Muscle layer of duodenum (tissue), 2 donors: ENCODE results near the gene DAZL.

Source experiments
- H3K27ac ChIP-seq: one replicate; pipeline ENCODE4 v1.7.0; 2013; ENCODE audit warnings: mild to moderate bottlenecking, low read length
- H3K27me3 ChIP-seq: one replicate; pipeline ENCODE4 v1.7.0; 2013; ENCODE audit warnings: low read depth, mild to moderate bottlenecking, control low read depth, low read length
- H3K36me3 ChIP-seq, 2 donors: one replicate each; pipeline ENCODE4 v1.7.0; 2013; ENCODE audit warnings: low read length in 2 of 2, control low read depth in 1 of 2, mild to moderate bottlenecking in 1 of 2; ENCODE audit not compliant: insufficient read depth in 2 of 2, control insufficient read depth in 1 of 2
- H3K4me1 ChIP-seq, 2 donors: one replicate each; pipeline ENCODE4 v1.7.0; 2013; ENCODE audit warnings: low read length in 2 of 2, mild to moderate bottlenecking in 2 of 2, control low read depth in 1 of 2, moderate library complexity in 1 of 2; ENCODE audit not compliant: insufficient read depth in 2 of 2, control insufficient read depth in 1 of 2
- H3K4me3 ChIP-seq, 2 donors: one replicate each; pipeline ENCODE4 v1.7.0; 2013; ENCODE audit warnings: low read length in 2 of 2, low read depth in 1 of 2, mild to moderate bottlenecking in 1 of 2
- H3K9me3 ChIP-seq, 2 donors: one replicate each; pipeline ENCODE4 v1.7.0; 2013; ENCODE audit warnings: low read length in 2 of 2, control low read depth in 1 of 2, mild to moderate bottlenecking in 1 of 2; ENCODE audit not compliant: control insufficient read depth in 1 of 2
- donor health status: healthy.

Gene DAZL

DNA sequence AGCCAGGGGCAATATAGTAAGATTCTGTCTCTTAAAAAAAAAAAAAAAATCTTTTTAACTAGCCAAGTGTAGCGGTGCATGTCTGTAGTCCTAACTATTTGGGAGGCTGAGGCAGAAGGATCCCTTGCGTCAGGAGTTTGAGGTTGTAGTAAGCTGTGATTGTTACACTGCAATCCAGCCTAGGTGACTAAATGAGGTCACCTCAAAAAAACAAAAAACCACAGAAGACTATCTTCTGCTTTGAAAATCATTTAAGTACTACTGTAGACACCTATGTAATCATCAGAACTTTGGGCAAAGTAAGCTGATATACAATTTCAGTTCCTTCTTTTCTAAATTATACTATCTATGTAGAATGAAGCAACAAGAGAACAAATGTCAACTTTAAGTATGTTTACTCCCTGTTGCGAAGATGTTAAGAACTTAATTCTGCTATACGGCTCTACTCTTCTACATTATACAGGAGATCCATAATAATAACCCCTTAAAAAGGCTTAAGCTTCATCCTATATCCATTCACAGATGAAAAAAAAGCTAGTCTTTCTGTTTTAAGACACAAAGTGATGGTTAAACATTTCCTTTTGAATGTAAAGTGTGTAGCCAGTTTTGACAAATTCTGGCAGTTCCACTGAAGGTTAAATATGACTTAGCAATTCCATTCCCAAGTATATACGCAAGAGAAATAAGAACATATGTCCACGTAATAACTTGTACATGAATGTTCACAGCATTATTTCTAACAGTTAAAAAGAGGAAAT, 15.2 kb downstream of the DAZL start:
- Histone ChIP-seq H3K9me3 (no peaks in the 10 kb centered on the region), H3K4me3 (no peak overlapping the region), H3K36me3 (no peaks in the 10 kb centered on the region), H3K4me1 (no peaks in the 10 kb centered on the region), H3K27ac (no peak overlapping the region), H3K27me3 (no peaks in the 10 kb centered on the region)

DNA sequence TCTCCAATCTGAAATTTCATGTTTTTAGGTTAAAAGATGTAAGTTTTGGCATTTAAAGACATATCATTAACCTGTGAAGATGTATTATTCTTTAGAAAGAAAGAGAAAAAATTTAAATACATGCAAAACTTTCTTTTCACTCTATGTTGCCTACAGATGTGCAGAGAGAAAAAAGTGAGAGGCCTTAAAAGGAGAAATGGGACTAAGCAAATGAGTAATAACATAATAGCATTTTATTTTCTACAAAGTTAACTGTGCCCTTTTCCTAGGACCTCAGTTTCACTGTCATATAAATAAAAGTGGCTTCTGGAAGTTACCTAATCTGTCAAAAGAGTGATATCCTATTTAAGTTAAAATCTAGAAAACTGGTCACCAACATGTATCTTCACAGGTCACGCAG, 16.1 kb downstream of the DAZL start:
- Histone ChIP-seq H3K4me1 (no peaks in the 10 kb centered on the region), H3K27ac (no peak overlapping the region), H3K27me3 (no peaks in the 10 kb centered on the region), H3K36me3 (no peaks in the 10 kb centered on the region), H3K9me3 (no peaks in the 10 kb centered on the region), H3K4me3 (no peak overlapping the region)

DNA sequence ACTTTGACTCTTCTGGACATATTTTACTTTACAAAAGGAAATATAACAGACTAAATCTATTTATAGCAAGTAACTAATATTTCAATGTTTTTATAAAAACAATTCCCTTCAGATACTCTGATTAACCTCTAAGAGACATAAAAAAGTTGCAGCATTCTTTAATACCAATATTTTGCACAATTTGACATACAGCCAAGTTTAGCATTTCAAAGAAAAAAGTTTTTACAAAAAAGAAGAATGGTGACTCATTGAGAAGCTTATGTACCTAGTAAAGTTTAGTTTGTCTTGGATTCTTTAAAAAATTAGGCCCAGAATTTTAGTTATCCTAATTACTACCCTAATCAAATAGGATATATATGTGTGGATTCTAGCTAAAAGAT, 17.6 kb downstream of the DAZL start:
- H3K4me3 ChIP-seq = no peak overlapping the region
- H3K27me3 ChIP-seq = no peaks in the 10 kb centered on the region
- H3K36me3 ChIP-seq = no peaks in the 10 kb centered on the region
- no peak overlapping the region for H3K27ac ChIP-seq
- H3K9me3 ChIP-seq = no peaks in the 10 kb centered on the region
- H3K4me1 ChIP-seq = no peaks in the 10 kb centered on the region

DNA sequence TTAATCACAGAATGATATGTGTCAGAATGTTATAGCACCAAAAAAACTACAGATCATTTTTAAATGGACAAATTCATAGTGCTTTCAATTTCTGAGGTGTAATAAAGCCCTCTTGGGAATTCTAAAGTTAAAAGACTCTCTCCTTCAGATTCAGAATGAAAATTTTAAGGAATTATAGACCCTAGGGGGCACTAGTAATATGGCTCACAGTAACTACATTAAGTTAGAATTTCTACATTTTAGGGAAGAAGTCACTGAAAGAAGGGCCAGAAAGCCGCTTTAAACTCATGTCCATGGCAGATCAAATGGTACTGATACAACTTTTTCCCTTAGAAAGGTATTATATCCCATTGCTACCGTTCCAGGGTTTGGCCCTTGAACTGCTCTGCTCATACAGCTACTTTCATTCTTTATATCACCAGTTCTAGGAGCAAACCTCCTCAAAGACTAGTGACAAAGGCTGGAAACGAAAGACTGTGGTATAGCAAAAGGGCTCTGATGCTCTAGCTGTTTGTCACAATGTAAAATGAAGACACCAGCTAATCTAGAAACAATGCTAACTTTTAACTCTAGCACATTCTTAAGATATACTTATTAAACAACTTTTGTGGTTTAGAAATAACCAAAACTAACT, 18.1 kb downstream of the DAZL start:
- Histone ChIP-seq H3K4me1 (no peaks in the 10 kb centered on the region), H3K4me3 (no peak overlapping the region), H3K27ac (no peak overlapping the region), H3K9me3 (no peaks in the 10 kb centered on the region), H3K27me3 (no peaks in the 10 kb centered on the region), H3K36me3 (no peaks in the 10 kb centered on the region)

DNA sequence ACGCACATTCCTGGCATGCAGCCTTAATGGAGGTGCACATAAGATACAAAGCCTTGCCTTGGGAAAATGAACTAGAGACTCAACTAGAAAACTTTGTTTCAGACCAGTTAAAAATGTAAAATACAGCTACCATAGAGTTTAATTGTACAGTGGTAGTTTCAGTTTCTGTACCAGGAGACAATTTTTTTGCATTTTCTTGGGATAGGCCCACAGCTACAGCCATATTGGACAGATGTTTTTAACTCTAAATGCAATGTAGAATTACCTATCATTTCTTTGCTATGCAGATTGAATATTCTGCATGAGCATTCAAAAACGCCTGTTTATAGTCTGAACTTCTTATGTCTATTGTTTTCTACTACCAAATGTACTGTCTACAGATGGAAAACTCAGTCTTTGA, 20.3 kb downstream of the DAZL start:
- no peak overlapping the region for H3K4me3 ChIP-seq
- H3K27ac ChIP-seq = no peak overlapping the region
- no peaks in the 10 kb centered on the region for H3K27me3 ChIP-seq
- no peaks in the 10 kb centered on the region for H3K36me3 ChIP-seq
- H3K4me1 ChIP-seq = no peaks in the 10 kb centered on the region
- H3K9me3 ChIP-seq = no peaks in the 10 kb centered on the region

DNA sequence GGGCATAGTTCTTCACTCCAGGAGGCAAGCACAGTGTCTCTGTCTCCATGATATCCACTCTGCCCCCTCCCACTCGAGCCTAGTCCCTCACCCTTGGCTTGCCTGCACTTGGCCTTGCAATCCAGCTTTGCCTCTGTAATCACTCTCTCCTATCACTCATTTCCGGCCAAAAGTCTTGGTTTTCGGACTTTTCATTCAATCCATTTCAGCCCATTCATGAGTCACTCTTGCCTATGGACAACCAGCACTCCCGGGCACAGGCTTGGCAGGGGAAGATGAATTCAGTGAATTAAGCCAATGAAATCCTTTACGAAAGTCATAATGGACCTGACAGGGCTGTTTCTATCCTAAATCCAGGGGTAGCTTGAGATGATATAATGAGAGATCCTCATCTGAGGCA, 21.7 kb downstream of the DAZL start:
- no peaks in the 10 kb centered on the region for H3K4me1 ChIP-seq
- no peaks in the 10 kb centered on the region for H3K27me3 ChIP-seq
- H3K36me3 ChIP-seq = no peaks in the 10 kb centered on the region
- no peak overlapping the region for H3K27ac ChIP-seq
- no peak overlapping the region for H3K4me3 ChIP-seq
- no peaks in the 10 kb centered on the region for H3K9me3 ChIP-seq

DNA sequence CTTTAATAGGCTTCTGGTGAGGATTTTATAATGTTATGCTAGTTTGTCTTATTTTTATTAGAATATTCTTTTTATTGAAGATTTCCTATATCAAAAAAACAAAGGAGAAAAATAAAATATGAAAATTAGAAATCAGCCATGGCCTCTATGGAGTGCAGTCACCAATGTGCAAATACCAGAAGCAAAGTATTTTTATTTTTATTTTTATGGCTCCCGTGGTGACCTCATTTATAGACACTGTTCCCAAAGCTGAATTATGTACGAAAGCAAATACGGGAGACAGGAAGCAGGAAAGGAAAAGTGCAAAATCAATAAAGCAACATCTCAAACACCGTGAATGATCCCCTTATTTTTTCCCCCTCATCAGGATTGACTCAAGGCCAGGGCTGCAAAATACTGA, 35.1 kb downstream of the DAZL start:
- Histone ChIP-seq H3K27me3 (no peaks in the 10 kb centered on the region), H3K4me3 (no peak overlapping the region), H3K27ac (no peak overlapping the region), H3K4me1 (no peaks in the 10 kb centered on the region), H3K36me3 (no peaks in the 10 kb centered on the region), H3K9me3 (no peaks in the 10 kb centered on the region)

DNA sequence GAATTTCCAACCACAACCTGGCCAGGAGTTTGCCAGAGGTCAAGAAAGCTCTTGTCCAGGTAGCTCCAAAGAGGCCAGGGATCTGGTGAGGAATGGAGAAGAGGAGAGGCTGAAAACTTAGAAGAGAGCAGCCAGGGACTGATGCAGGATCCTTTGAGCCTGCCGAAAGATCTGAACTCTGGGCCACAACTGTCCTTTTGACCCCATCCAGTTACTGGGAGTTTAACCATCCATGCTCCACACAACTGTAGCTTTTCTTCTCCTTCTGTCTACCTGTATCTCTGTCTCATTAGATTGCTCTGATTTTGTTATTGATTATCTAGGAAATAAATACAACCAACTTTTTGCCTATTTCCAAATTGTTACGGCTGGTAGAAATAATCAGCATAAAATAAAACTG, 36.7 kb downstream of the DAZL start:
- Histone ChIP-seq H3K4me3 (no peak overlapping the region), H3K36me3 (no peaks in the 10 kb centered on the region), H3K4me1 (no peaks in the 10 kb centered on the region), H3K9me3 (no peaks in the 10 kb centered on the region), H3K27ac (no peak overlapping the region), H3K27me3 (no peaks in the 10 kb centered on the region)

DNA sequence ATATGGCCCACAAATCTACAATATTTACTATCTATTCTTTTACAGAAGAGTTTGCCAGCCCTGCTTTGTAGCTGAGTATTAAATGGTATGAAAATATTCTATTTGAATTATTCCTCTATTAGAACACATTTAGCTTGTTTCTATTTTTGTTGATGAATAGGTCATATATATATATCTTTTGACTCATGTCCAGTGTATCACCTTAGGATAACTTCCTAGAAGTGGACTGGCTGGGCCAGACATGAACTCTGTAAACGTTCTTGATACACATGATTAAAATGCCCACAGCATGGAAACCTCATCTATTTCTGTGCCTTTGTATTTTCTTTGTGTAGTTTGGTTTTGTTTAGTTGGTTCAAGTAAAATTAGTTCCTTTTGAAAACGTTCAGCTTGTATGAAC, 37.1 kb downstream of the DAZL start:
- H3K9me3 ChIP-seq = no peaks in the 10 kb centered on the region

DNA sequence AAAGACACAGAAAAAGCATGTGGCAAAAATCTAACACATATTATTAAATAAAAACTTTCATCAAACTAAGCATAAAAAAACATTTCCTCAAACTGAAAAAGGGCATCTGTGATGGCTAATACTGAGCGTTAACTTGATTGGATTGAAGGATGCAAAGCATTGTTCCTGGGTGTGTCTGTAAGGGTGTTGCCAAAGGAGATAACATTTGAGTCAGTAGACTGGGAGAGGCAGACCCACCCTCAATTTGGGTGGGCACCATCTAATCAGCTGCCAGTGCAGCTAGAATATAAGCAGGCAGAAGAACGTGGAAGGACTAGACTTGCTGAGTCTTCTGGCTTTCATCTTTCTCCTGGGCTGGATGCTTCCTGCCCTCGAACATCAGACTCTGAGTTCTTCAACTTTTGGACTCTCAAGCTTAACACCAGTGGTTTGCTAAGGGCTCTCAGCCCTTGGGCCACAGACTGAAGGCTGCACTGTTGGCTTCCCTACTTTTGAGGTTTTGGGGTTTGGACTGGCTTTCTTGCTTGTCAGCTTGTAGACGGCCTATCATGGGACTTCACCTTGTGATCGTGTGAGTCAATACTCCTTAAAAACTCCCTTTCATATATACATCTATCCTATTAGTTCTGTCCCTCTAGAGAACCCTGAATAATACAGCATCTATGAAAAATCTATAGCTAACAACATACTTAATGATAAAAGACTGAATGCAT, 45.4 kb downstream of the DAZL start:
- no peaks in the 10 kb centered on the region for H3K9me3 ChIP-seq
- H3K27me3 ChIP-seq = no peaks in the 10 kb centered on the region
- no peaks in the 10 kb centered on the region for H3K4me1 ChIP-seq
- H3K4me3 ChIP-seq = no peak overlapping the region
- H3K36me3 ChIP-seq = no peaks in the 10 kb centered on the region
- H3K27ac ChIP-seq = no peak overlapping the region

More for the DNA sequence above, 37.1 kb downstream of the DAZL start:
- H3K36me3 ChIP-seq = no peaks in the 10 kb centered on the region
- H3K27ac ChIP-seq = no peak overlapping the region
- no peaks in the 10 kb centered on the region for H3K27me3 ChIP-seq
- H3K4me3 ChIP-seq = no peak overlapping the region
- H3K4me1 ChIP-seq = no peaks in the 10 kb centered on the region

DNA sequence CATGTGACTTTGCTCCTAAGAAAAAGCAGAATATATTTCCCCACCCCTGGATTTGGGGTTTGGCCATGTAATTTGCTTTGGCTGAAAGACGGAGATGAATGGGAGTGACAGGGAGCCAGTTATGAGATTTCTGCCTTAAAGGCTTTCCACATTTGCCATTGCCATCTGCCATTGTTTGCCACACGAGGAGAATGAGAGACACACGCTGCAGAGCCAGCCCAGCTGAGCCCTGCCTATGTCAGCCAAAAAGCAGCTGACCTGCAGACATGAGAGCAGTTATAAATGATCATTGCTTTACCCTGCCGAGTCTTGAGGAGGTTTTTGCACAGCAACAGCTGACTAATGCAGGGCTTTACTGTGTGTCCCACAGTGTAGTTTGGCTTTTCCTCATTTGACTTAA, 51.1 kb downstream of the DAZL start:
- no peak overlapping the region for H3K4me3 ChIP-seq
- no peak overlapping the region for H3K27ac ChIP-seq
- H3K4me1 ChIP-seq = peaks cover 0 to 5% of the 10 kb centered on the region in 2 donors
- H3K36me3 ChIP-seq = no peaks in the 10 kb centered on the region
- H3K27me3 ChIP-seq = no peaks in the 10 kb centered on the region
- H3K9me3 ChIP-seq = no peaks in the 10 kb centered on the region
